ENCODE data around the gene STRN3. TPM values are rescaled to one million over a fixed set of nuclear protein-coding genes. Genes with fewer than 3 reads are reported as not detected.

STRN3 gene
- total RNA-seq, 4 donors from 2014 or later: 68.4 to 99.6 (median 77.2) TPM

DNA sequence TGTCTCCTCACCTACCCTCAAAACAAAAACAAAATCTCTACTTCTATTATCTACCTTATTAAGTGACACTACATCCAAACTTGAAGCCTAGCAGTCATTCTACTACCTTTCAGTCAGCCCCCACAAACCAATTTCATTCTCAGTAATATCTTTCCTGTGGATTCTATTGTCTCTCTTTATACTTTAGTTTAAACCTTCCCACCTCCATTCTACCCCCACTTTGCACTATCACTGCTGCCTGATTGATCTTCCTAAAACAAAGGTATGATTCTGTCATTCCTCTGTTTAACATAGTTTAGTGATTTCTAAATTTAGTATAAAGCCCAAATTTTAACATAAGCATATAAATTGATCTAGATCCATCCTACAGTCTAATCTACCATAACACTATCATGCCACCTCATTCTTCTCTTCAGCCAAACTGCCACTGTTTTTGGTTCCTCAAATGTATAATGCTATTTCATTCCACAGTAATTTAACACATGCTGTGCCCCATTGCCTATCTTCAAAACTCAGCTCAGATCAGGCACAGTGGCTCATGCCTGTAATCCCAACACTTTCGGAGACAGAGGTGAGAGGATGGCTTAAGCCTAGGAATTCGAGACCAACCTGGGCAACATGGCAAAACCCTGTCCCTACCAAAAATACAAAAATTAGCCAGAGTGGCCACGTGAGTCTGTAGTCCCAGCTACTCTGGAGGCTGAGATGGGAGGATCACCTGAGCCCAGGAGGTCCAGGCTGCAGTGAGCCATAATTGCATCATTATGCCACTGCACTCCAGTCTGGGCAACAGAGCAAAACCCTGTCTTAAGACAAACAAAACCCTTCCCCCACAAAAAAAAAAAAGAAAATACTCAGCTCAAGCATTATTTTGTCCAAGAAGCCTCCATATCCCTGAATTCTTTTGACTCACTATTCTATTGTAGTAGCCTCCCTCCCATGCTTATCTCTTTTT, 3.1 kb upstream of the STRN3 start:
- Histone ChIP-seq H3K36me3 (no peaks in the 10 kb centered on the region), H3K9me3 (no peaks in the 10 kb centered on the region), H3K4me1 (peaks cover 3 to 46% (median 7%) of the 10 kb centered on the region in 3 donors), H3K4me3 (no peak overlapping the region), H3K27me3 (no peaks in the 10 kb centered on the region), H3K27ac (no peak overlapping the region)
- ATAC-seq: no peak
- no peak for TF ChIP-seq EP300 (IDR thresholded peaks at IDR 0.05)
- TF ChIP-seq POLR2AphosphoS5 (IDR thresholded peaks at IDR 0.05): no peak
- 81 to 100% methylated on average over 1 to 3 of the region's 3 CpGs for WGBS, 2 donors (ENCODE audit: low coverage in 1 of 2)

- no peak for ATAC-seq
- Histone ChIP-seq H3K27me3 (no peaks in the 10 kb centered on the region), H3K36me3 (no peaks in the 10 kb centered on the region), H3K4me1 (peaks cover 0 to 46% (median 0%) of the 10 kb centered on the region in 3 donors), H3K9me3 (no peaks in the 10 kb centered on the region), H3K4me3 (no peak overlapping the region), H3K27ac (peak overlapping the region in 3 of 4 donors; percentile 99 to 100 (median 100))
- 89 to 100% methylated on average over 1 of the region's 1 CpG for WGBS, 2 donors (ENCODE audit: low coverage in 1 of 2)
- no peak for TF ChIP-seq POLR2A (IDR thresholded peaks at IDR 0.05)
- TF ChIP-seq EP300 (IDR thresholded peaks at IDR 0.05): no peak
- no peak for TF ChIP-seq POLR2AphosphoS5 (IDR thresholded peaks at IDR 0.05)
- TF ChIP-seq, protein P1, sequence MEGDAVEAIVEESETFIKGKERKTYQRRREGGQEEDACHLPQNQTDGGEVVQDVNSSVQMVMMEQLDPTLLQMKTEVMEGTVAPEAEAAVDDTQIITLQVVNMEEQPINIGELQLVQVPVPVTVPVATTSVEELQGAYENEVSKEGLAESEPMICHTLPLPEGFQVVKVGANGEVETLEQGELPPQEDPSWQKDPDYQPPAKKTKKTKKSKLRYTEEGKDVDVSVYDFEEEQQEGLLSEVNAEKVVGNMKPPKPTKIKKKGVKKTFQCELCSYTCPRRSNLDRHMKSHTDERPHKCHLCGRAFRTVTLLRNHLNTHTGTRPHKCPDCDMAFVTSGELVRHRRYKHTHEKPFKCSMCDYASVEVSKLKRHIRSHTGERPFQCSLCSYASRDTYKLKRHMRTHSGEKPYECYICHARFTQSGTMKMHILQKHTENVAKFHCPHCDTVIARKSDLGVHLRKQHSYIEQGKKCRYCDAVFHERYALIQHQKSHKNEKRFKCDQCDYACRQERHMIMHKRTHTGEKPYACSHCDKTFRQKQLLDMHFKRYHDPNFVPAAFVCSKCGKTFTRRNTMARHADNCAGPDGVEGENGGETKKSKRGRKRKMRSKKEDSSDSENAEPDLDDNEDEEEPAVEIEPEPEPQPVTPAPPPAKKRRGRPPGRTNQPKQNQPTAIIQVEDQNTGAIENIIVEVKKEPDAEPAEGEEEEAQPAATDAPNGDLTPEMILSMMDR (IDR thresholded peaks at IDR 0.05): no peak
Observed at GRCh38 chr14:31027847-31028246, 1.7 kb upstream of the STRN3 start.

DNA sequence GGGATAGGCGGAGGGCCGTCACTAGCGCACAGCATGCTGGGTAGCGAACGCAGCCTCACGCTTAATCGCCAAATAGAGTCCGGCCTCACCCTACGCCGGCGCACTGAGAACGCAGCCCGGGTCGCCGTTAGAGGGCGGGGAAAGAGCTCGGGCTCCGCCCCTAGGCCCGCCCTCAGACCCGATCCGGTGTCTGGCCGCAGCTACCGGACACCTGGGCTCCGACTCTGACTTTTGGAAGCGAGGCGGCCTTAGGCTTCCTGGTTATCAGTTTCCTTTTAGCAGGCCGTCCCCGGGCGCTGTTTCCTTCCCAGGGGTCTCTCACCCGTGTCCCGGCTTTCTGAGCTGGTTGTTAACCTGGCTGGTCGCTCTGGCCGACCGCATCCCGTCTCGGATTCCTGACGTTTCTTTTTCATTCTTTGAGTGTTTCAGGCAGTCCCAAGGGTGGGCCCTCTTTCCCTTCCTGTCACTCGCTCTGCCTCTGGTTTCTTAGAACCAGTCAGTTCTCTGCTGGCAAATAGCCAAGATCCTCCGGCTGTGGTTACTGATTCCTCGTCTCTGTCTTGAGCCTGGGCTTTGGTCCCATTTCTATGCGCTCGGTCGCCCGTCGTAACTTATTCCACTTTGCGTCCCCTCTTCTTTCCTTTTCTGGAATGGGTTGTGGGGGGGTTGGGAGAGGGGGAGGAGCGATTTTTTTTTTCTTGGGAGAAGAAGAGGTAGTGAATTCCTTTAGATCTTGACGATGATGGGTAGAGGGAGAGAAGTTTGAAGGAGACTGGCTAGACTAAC, 464 bp upstream of the STRN3 start:
- ATAC-seq: peak; percentile 98
- no peaks in the 10 kb centered on the region for H3K9me3 ChIP-seq
- H3K27me3 ChIP-seq: no peaks in the 10 kb centered on the region
- peaks cover 0 to 47% (median 0%) of the 10 kb centered on the region in 3 donors for H3K4me1 ChIP-seq
- peak overlapping the region; percentile 94 to 98 for H3K4me3 ChIP-seq
- WGBS, 2 donors (ENCODE audit: low coverage in 1 of 2): 0 to 1% methylated on average over 4 to 12 of the region's 48 CpGs
- peak overlapping the region; percentile 98 to 100 (median 100) for H3K27ac ChIP-seq
- H3K36me3 ChIP-seq: no peaks in the 10 kb centered on the region
- TF ChIP-seq POLR2A (IDR thresholded peaks at IDR 0.05) (peak; percentile 55 to 58), POLR2AphosphoS5 (IDR thresholded peaks at IDR 0.05) (peak; percentile 6), EP300 (IDR thresholded peaks at IDR 0.05) (no peak)
- TF ChIP-seq, protein P1 (IDR thresholded peaks at IDR 0.05): peak in 2 of 4 experiments; percentile 2 to 26

- Histone ChIP-seq H3K9me3 (no peaks in the 10 kb centered on the region), H3K27me3 (no peaks in the 10 kb centered on the region), H3K27ac (peak within 1 kb of the TSS; percentile 98 to 100 (median 100)), H3K4me1 (peaks cover 0 to 58% (median 0%) of the 10 kb centered on the region in 3 donors), H3K4me3 (peak within 1 kb of the TSS; percentile 94 to 98), H3K36me3 (no peaks in the 10 kb centered on the region)
- WGBS, 2 donors (ENCODE audit: low coverage in 1 of 2): 0% methylated on average over 3 to 4 of the region's 53 CpGs
- no peak for TF ChIP-seq POLR2A (IDR thresholded peaks at IDR 0.05)
- TF ChIP-seq, protein P1 (IDR thresholded peaks at IDR 0.05): no peak
- ATAC-seq: no peak
Observed at GRCh38 chr14:31025367-31026076, 657 bp downstream of the STRN3 start, which contains the start of gene AP4S1. Gene AP4S1, plus strand, starts transcription at chr14:31025649. Its CDS starts 40,548 bp downstream, at chr14:31066197.

Data from gastroesophageal sphincter (tissue), 4 donors.